Measurements from ENCODE around the gene DCUN1D2. TPM values are rescaled to one million over a fixed set of nuclear protein-coding genes. Genes with fewer than 3 reads are reported as not detected.
"Not testable (repeated sequence)": the region's sequence is repeated elsewhere in the genome, so short reads cannot be mapped to it uniquely, and the experiment has no call there.

The DCUN1D2 gene
- total and polyA plus RNA-seq, 7 experiments from 2014 or later: 6.8 to 31.9 (median 23.1) TPM

DNA sequence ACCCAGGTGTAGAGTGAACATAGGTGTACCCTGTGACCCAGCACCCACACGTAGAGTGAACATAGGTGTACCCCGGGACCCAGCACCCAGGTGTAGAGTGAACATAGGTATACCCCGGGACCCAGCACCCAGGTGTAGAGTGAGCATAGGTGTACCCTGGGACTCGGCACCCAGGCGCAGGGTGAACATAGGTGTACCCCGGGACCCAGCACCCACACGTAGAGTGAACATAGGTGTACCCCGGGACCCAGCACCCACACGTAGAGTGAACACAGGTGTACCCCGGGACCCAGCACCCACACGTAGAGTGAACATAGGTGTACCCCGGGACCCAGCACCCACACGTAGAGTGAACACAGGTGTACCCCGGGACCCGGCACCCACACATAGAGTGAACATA is 53.6 kb downstream of the DCUN1D2 start:
- H3K4me1 Mint-ChIP-seq; H3K36me3 ChIP-seq (ENCODE audit: control insufficient read depth in 2 of 3, insufficient read depth in 3 of 3, low read length in 3 of 3); H3K36me3 Mint-ChIP-seq; POLR2A ChIA-PET; H3K27ac ChIP-seq (ENCODE audit: low read depth, low read length); intact Hi-C loops (cut with micrococcal nuclease); H3K9me3 ChIP-seq (ENCODE audit: control insufficient read depth in 2 of 3, low read length in 3 of 3); H3K27me3 ChIP-seq (ENCODE audit: control insufficient read depth in 2 of 2, insufficient read depth in 2 of 2, low read length in 2 of 2); H3K27ac Mint-ChIP-seq; H3K27me3 Mint-ChIP-seq; H3K4me3 Mint-ChIP-seq; H3K4me1 ChIP-seq (ENCODE audit: control insufficient read depth in 2 of 2, insufficient read depth in 2 of 2, low read length in 2 of 2); DNase-seq; CTCF ChIA-PET; H3K4me3 ChIP-seq (ENCODE audit: low read length); ATAC-seq: not testable (repeated sequence)
- peaks cover 0 to 14% (median 3%) of the 10 kb centered on the region in 11 donors for H3K9me3 Mint-ChIP-seq

DNA sequence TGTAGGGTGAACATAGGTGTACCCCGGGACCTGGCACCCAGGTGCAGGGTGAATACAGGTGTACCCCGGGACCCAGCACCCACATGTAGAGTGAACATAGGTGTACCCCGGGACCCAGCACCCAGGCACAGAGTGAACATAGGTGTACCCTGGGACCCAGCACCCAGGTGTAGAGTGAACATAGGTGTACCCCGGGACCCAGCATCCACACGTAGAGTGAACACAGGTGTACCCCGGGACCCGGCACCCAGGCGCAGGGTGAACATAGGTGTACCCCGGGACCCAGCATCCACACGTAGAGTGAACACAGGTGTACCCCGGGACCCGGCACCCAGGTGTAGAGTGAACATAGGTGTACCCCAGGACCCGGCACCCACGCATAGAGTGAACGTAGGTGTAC is 54.6 kb downstream of the DCUN1D2 start:
- not testable (repeated sequence) for H3K4me1 Mint-ChIP-seq

DNA sequence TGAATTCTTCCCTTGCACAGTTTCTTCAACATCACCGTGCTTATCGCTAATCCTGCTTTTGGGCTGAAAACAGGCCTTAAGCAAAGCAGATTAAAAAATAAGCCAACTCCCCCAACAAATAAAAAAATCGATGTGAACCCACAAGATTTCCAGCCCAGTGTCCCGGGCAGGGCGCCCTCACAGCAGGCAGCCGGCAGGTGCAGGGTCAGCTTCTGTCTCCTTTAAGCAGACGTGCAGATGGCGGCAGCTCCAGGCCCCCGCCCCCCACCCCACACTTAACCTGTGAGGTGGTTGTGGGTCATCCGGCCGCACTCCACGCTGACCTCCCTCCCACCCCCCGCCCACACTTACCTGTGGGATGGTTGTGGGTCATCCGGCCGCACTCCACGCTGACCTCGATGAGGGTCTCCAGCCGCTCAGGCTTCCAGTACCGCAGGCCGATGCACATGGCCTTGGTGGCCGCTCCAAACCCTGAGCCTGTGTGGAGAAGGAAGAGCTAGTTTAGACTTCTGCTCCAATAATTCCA is 57.1 kb downstream of the DCUN1D2 start:
- POLR2A ChIA-PET: no interaction called here
- Mint-ChIP-seq H3K9me3 (peaks cover 0 to 5% (median 0%) of the 10 kb centered on the region in 11 donors), H3K27ac (no peak overlapping the region), H3K4me3 (no peak overlapping the region), H3K4me1 (no peaks in the 10 kb centered on the region), H3K36me3 (no peaks in the 10 kb centered on the region), H3K27me3 (no peaks in the 10 kb centered on the region)
- Histone ChIP-seq H3K27me3 (ENCODE audit: control insufficient read depth in 2 of 2, insufficient read depth in 2 of 2, low read length in 2 of 2) (no peaks in the 10 kb centered on the region), H3K4me3 (ENCODE audit: low read length) (no peak overlapping the region), H3K9me3 (ENCODE audit: control insufficient read depth in 2 of 3, low read length in 3 of 3) (no peaks in the 10 kb centered on the region), H3K27ac (ENCODE audit: low read depth, low read length) (no peak overlapping the region), H3K4me1 (ENCODE audit: control insufficient read depth in 2 of 2, insufficient read depth in 2 of 2, low read length in 2 of 2) (no peaks in the 10 kb centered on the region), H3K36me3 (ENCODE audit: control insufficient read depth in 2 of 3, insufficient read depth in 3 of 3, low read length in 3 of 3) (no peaks in the 10 kb centered on the region)
- CTCF ChIA-PET: no interaction called here
- intact Hi-C loops (cut with micrococcal nuclease): no loop called here
- ATAC-seq (no peak), DNase-seq (no peak)

More for the DNA sequence above, 54.6 kb downstream of the DCUN1D2 start:
- H3K4me3 Mint-ChIP-seq; H3K27me3 Mint-ChIP-seq; H3K27ac ChIP-seq (ENCODE audit: low read depth, low read length); H3K4me3 ChIP-seq (ENCODE audit: low read length); H3K4me1 ChIP-seq (ENCODE audit: control insufficient read depth in 2 of 2, insufficient read depth in 2 of 2, low read length in 2 of 2); H3K36me3 Mint-ChIP-seq; H3K9me3 ChIP-seq (ENCODE audit: control insufficient read depth in 2 of 3, low read length in 3 of 3); ATAC-seq; CTCF ChIA-PET; intact Hi-C loops (cut with micrococcal nuclease); POLR2A ChIA-PET; H3K9me3 Mint-ChIP-seq; H3K36me3 ChIP-seq (ENCODE audit: control insufficient read depth in 2 of 3, insufficient read depth in 3 of 3, low read length in 3 of 3); DNase-seq; H3K27me3 ChIP-seq (ENCODE audit: control insufficient read depth in 2 of 2, insufficient read depth in 2 of 2, low read length in 2 of 2); H3K27ac Mint-ChIP-seq: not testable (repeated sequence)

DNA sequence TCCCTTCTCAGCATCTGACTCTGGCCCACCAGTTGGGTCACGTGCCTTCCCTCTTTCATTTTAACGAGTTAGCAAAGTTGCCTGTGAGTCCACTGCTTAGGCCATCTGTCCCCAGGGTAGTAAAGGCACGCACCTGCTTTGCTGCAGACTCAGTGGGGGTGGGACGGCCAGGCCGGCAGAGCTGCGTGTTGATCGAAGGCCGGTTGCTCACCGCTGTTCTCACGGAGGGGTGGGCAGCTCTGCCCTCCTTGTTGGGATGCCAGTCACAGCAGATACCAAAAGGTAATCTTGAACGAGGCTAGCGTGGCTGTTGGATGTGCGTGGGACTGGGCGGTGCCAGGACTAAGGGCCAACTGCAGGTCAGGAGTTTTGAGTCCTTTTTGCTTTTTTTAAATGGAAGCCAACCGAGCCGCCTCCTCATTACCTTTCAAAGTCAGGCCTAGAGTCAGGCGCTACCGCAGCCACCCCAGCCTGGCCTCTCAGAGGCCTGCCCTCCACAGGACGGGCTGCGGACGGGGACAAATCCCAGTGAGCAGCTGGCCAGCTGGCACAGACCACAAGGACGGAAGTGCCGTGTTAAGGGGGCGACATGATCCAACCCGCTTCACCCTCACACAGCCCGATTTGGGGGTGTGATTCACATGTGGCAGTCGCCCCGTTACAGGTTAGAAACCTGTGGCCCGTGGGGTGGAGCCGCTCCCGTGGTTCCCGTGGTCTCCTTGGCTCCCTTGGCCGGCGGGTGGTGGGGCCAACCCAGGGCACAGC is 57.8 kb downstream of the DCUN1D2 start:
- H3K4me1 Mint-ChIP-seq: no peaks in the 10 kb centered on the region
- H3K4me3 ChIP-seq (ENCODE audit: low read length): no peak overlapping the region
- intact Hi-C loops (cut with micrococcal nuclease): no loop called here
- ChIA-PET POLR2A (no interaction called here), CTCF (no interaction called here)
- H3K27ac ChIP-seq (ENCODE audit: low read depth, low read length): no peak overlapping the region
- no peaks in the 10 kb centered on the region for H3K27me3 ChIP-seq (ENCODE audit: control insufficient read depth in 2 of 2, insufficient read depth in 2 of 2, low read length in 2 of 2)
- H3K36me3 ChIP-seq (ENCODE audit: control insufficient read depth in 2 of 3, insufficient read depth in 3 of 3, low read length in 3 of 3): no peaks in the 10 kb centered on the region
- no peak overlapping the region for H3K27ac Mint-ChIP-seq
- DNase-seq (no peak), ATAC-seq (no peak)
- H3K4me1 ChIP-seq (ENCODE audit: control insufficient read depth in 2 of 2, insufficient read depth in 2 of 2, low read length in 2 of 2): no peaks in the 10 kb centered on the region
- H3K9me3 Mint-ChIP-seq: peaks cover 0 to 4% (median 0%) of the 10 kb centered on the region in 11 donors
- no peaks in the 10 kb centered on the region for H3K36me3 Mint-ChIP-seq
- no peaks in the 10 kb centered on the region for H3K9me3 ChIP-seq (ENCODE audit: control insufficient read depth in 2 of 3, low read length in 3 of 3)
- H3K27me3 Mint-ChIP-seq: no peaks in the 10 kb centered on the region
- H3K4me3 Mint-ChIP-seq: no peak overlapping the region

DNA sequence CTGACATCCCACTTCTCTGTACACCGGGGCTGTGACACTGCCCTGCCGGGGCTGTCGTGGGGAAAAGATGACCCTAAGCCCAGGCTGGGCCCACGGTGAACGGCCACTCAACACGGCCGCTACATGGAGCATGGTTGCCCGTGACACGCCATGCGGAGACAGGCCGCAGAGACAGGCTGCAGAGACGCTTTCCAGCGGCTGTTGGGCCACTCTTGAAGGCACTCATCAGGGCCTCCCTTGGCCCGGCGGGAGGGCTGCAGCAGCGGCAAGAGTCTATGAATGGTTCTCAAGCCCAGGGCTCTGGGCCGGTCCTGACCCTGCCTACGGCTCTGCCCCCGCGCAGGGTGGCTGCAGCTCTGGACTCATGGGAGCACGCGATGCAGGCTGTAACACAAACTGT is 59.3 kb downstream of the DCUN1D2 start:
- CTCF ChIA-PET: no interaction called here
- Mint-ChIP-seq H3K4me3 (no peak overlapping the region), H3K4me1 (no peaks in the 10 kb centered on the region), H3K27me3 (no peaks in the 10 kb centered on the region), H3K9me3 (no peaks in the 10 kb centered on the region), H3K36me3 (peaks cover 0 to 6% (median 0%) of the 10 kb centered on the region in 5 donors), H3K27ac (no peak overlapping the region)
- Histone ChIP-seq H3K36me3 (ENCODE audit: control insufficient read depth in 2 of 3, insufficient read depth in 3 of 3, low read length in 3 of 3) (no peaks in the 10 kb centered on the region), H3K27ac (ENCODE audit: low read depth, low read length) (no peak overlapping the region), H3K4me3 (ENCODE audit: low read length) (no peak overlapping the region), H3K27me3 (ENCODE audit: control insufficient read depth in 2 of 2, insufficient read depth in 2 of 2, low read length in 2 of 2) (no peaks in the 10 kb centered on the region), H3K9me3 (ENCODE audit: control insufficient read depth in 2 of 3, low read length in 3 of 3) (no peaks in the 10 kb centered on the region), H3K4me1 (ENCODE audit: control insufficient read depth in 2 of 2, insufficient read depth in 2 of 2, low read length in 2 of 2) (no peaks in the 10 kb centered on the region)
- ATAC-seq (no peak), DNase-seq (no peak)
- intact Hi-C loops (cut with micrococcal nuclease): no loop called here
- POLR2A ChIA-PET: no interaction called here

DNA sequence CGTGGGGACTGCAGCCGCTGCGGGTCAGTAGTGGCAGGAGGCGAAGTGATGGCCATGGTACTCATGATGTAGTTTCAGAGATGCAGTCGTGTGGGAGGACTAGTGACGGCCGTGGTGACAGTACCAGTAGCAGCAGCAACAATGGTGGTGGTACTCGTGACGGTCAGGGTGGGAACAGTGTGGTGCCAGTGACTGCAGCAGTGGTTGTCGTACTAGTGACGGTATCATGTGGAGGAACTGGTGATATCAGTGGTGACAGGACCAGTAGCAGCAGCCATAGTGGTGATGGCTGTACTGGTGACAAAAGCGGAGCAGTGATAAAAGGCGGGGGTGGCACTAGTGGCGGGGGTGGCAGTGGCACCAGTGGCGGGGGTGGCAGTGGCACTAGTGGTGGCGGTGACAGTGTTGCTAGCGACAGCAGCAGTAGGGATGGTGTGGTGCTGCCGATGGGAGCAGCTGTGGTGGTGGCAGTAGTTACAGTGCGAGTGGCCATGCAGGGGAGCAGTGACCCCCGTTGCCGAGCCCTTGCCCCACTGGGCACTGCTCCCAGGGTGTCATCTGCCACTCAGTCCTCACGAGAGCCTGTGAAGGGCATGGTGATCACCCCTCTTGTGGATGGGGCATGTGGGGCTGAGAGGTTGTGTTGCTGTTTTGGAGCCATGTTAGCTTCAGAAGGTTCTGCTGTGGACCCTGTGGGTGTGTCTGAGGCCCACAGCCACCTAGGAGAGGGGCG is 60.0 kb downstream of the DCUN1D2 start:
- no peaks in the 10 kb centered on the region for H3K36me3 ChIP-seq (ENCODE audit: control insufficient read depth in 2 of 3, insufficient read depth in 3 of 3, low read length in 3 of 3)
- Mint-ChIP-seq H3K27ac (no peak overlapping the region), H3K27me3 (no peaks in the 10 kb centered on the region), H3K4me1 (no peaks in the 10 kb centered on the region), H3K4me3 (no peak overlapping the region), H3K9me3 (no peaks in the 10 kb centered on the region), H3K36me3 (peaks cover 0 to 6% (median 0%) of the 10 kb centered on the region in 5 donors)
- no peak overlapping the region for H3K27ac ChIP-seq (ENCODE audit: low read depth, low read length)
- no peak for ATAC-seq
- no peaks in the 10 kb centered on the region for H3K27me3 ChIP-seq (ENCODE audit: control insufficient read depth in 2 of 2, insufficient read depth in 2 of 2, low read length in 2 of 2)
- CTCF ChIA-PET: no interaction called here
- H3K4me1 ChIP-seq (ENCODE audit: control insufficient read depth in 2 of 2, insufficient read depth in 2 of 2, low read length in 2 of 2): no peaks in the 10 kb centered on the region
- H3K4me3 ChIP-seq (ENCODE audit: low read length): no peak overlapping the region
- POLR2A ChIA-PET: no interaction called here
- DNase-seq: no peak
- no peaks in the 10 kb centered on the region for H3K9me3 ChIP-seq (ENCODE audit: control insufficient read depth in 2 of 3, low read length in 3 of 3)
- intact Hi-C loops (cut with micrococcal nuclease): no loop called here

DNA sequence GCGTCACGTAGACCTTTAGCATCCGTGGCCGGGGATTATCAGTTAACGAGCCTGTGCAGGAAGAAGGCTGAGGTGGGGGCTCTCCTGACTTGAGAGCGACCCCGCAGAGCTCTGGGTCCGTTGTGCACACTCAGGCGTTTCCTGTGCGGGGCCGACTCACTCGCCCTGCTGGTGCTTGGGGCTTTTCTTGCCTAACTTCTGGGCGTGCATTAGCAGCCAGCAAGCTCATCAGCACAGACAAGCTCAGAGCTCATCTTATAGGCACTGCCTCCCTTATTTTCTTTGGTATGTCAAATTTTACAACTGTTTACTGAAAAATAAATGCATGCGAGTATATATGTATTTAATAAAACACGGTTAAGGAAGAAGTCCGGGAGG is 60.9 kb downstream of the DCUN1D2 start:
- Histone ChIP-seq H3K27ac (ENCODE audit: low read depth, low read length) (no peak overlapping the region), H3K36me3 (ENCODE audit: control insufficient read depth in 2 of 3, insufficient read depth in 3 of 3, low read length in 3 of 3) (no peaks in the 10 kb centered on the region), H3K27me3 (ENCODE audit: control insufficient read depth in 2 of 2, insufficient read depth in 2 of 2, low read length in 2 of 2) (no peaks in the 10 kb centered on the region), H3K4me1 (ENCODE audit: control insufficient read depth in 2 of 2, insufficient read depth in 2 of 2, low read length in 2 of 2) (no peaks in the 10 kb centered on the region), H3K4me3 (ENCODE audit: low read length) (no peak overlapping the region), H3K9me3 (ENCODE audit: control insufficient read depth in 2 of 3, low read length in 3 of 3) (no peaks in the 10 kb centered on the region)
- Mint-ChIP-seq H3K27ac (no peak overlapping the region), H3K9me3 (no peaks in the 10 kb centered on the region), H3K36me3 (peaks cover 0 to 6% (median 0%) of the 10 kb centered on the region in 5 donors), H3K27me3 (no peaks in the 10 kb centered on the region), H3K4me1 (no peaks in the 10 kb centered on the region), H3K4me3 (no peak overlapping the region)
- ChIA-PET POLR2A (no interaction called here), CTCF (no interaction called here)
- no peak for DNase-seq
- intact Hi-C loops (cut with micrococcal nuclease): no loop called here
- ATAC-seq: no peak

Measured in naive thymus-derived CD4-positive, alpha-beta T cell (primary cell).